GM12891 (cell line): Measurements from ENCODE around the gene MRPS10.

ENCODE experiments used
- PAX5 ChIP-seq: IDR thresholded peaks from 2 replicates; pipeline ENCODE4 v1.6.1; 2011; ENCODE audit warnings: low read length, moderate library complexity, mild to moderate bottlenecking; ENCODE audit not compliant: insufficient read depth, severe bottlenecking
- POLR2A ChIP-seq: IDR thresholded peaks from 2 replicates; pipeline ENCODE4 v1.6.1; 2011; ENCODE audit warnings: low read depth, low read length, control low read depth
- POLR2AphosphoS5 ChIP-seq: IDR thresholded peaks from 2 replicates; pipeline ENCODE4 v1.6.1; 2011; ENCODE audit warnings: low read depth, low read length, control low read depth
- POU2F2 ChIP-seq: IDR thresholded peaks from 2 replicates; pipeline ENCODE4 v1.6.1; 2011; ENCODE audit warnings: low read depth, mild to moderate bottlenecking, control low read depth, low read length, moderate library complexity
- TAF1 ChIP-seq: IDR thresholded peaks from 2 replicates; pipeline ENCODE4 v1.6.1; 2011; ENCODE audit warnings: low read depth, low read length, control low read depth

GRCh38 chr6:42222448-42222847, 4.8 kb upstream of the MRPS10 start:
- TF ChIP-seq POLR2AphosphoS5 (no peak), POLR2A (no peak), TAF1 (no peak), POU2F2 (no peak), PAX5 (no peak)
